Stimulated activated CD4-positive, alpha-beta T cell treated with anti-CD3 and anti-CD28 coated beads, Interleukin-2, amount 100 ng/mL, for 48 hours (primary cell): ENCODE measurements around the gene GKN2.
"Not testable (repeated sequence)": the region's sequence is repeated elsewhere in the genome, so short reads cannot be mapped to it uniquely, and the experiment has no call there.

ENCODE experiments used
- DNase-seq, 2 donors: peaks; one replicate each; pipeline ENCODE4 v3.0.0-alpha.2; 2020

GKN2 gene

DNA sequence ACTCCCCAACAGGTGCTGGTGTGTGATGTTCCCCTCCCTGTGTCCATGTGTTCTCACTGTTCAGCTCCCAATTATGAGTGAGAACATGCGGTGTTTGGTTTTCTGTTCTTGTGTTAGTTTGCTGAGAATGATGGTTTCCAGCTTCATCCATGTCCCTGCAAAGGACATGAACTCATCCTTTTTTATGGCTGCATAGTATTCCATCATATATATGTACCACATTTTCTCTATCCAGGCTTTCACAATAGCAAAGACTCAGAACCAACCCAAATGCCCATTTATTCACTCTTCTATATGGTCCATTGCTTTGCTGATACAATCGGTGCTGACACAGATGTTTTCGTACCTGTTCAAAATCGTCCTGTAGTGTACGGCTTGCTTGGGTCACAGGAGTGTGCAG is 2.7 kb upstream of the GKN2 start:
- DNase-seq = not testable (repeated sequence)

DNA sequence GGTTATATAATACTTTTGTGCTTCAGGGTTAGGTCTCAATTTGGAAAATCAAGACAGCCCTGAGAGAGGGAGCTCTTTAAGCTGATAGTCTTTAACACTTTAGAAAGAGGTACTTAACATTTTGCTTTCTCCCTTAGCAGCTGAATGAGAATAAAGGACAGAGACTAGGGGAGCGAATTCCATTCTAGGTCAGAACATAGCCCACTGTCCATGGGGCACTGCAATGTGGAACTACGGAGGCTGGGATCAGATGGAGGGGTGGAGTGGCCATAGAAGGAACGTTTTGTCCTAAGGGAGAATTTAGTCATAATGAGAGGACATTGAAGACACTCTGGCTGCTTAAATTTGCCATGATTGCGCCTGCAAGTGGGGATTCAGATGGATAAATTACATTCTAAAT is 794 bp downstream of the GKN2 start:
- no peak for DNase-seq

- no peak for DNase-seq
Measured at GRCh38 chr2:68948710-68949109, 4.0 kb downstream of the GKN2 start.

DNA sequence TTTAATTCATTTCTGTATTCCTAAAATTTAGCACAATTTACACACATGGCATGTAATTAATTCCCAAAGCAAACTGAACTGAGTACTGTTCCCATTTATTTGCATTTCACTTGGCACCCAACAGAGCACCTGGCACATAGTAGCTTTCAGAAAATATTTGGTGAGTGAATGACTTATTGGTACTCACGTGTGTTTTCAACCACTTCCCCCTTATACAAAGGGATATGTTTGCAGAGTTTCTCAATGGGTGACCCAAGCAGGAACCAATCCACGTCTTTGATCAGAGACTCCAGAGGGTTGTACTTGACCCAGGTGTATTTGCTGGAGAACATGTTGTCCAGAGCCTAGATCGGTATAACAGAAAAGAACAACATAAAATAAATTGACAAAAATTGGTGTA is 6.6 kb downstream of the GKN2 start:
- DNase-seq = no peak

- peak; percentile 56 to 58 for DNase-seq
Measured at GRCh38 chr2:68943581-68944568, 8.8 kb downstream of the GKN2 start.

DNA sequence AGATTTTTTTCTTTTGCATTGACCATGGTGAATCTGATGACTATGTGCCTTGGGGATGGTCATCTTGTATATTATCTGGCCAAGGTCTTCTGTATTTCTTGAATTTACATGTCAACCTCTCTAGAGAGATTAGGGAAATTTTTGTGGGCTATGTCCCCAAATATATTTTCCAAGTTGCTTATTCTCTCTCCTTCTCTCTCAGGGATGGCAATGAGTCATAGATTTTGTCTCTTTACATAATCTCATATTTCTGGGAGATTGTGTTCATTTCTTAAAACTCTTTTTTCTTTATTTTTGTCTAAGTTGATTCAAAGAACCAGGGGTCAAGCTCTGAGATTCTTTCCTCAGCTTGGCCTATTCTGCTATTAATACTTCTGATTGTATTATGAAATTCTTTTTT is 9.9 kb downstream of the GKN2 start:
- no peak for DNase-seq

DNA sequence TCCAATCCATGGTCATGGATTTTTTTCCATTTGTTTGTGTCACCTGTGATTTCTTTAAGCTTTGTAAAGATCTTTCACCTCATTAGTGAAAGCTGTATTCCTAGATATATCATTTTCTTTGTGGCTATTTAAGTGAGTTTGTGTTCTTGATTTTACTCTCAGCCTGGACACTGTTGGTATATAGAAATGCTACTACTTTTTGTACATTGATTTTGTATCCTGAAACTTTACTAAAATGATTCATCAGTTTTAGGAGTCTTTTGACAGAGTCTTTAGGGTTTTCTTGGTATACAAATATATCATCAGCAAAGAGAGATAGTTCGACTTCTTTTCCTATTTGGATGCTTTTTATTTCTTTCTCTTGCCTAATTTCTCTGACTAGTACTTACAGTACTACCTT is 12.3 kb downstream of the GKN2 start:
- no peak for DNase-seq

DNA sequence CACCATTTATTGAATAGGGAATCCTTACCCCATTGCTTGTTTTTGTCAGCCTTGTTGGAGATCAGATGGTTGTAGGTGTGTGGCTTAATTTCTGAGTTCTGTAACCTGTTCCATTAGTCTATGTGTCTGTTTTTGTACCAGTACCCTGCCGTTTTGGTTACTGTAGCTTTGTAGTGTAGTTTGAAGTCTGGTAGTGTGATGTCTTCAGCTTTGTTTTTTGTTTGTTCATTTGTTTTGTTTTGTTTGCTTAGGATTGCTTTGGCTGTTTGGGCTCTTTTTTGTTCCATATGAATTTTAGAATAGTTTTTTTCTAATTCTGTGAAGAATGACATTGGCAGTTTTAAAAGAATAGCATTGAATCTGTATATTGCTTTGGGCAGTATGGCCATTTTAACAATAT is 12.7 kb downstream of the GKN2 start:
- no peak for DNase-seq

GRCh38 chr2:68938938-68939337 is 13.8 kb downstream of the GKN2 start:
- DNase-seq = no peak

- no peak for DNase-seq
Measured at GRCh38 chr2:68937346-68938055, 15.2 kb downstream of the GKN2 start.

- DNase-seq = no peak
Measured at GRCh38 chr2:68936889-68937288, 15.8 kb downstream of the GKN2 start.

GRCh38 chr2:68936427-68936826 is 16.3 kb downstream of the GKN2 start:
- DNase-seq = no peak

- DNase-seq = no peak
Measured at GRCh38 chr2:68935471-68935870, 17.2 kb downstream of the GKN2 start.

GRCh38 chr2:68934021-68934420 is 18.7 kb downstream of the GKN2 start:
- DNase-seq = no peak

DNA sequence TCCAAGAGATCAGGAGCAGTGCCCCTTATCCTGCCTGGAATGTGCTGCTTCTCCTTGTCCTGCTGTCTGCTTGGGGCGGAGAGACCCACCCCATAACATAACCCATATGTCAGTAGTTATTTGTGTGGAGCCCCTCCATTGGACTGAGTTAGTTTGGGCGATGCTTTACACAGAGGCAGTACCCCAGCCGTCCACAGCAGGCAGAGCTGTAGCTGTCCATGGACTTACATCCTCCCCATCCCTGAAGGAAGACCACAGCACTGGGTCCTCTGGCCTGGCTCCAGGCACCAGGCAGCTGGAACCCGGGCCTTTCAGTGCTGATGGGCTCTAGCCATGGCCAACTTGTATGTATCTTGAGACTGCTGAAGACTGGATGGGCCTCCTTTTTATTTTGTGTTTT is 20.3 kb downstream of the GKN2 start:
- no peak for DNase-seq

GRCh38 chr2:68931799-68932198 is 20.9 kb downstream of the GKN2 start:
- DNase-seq = no peak

- no peak for DNase-seq
Measured at GRCh38 chr2:68931149-68931711, 21.5 kb downstream of the GKN2 start.

- DNase-seq = no peak
Measured at GRCh38 chr2:68926796-68927195, 25.9 kb downstream of the GKN2 start.

DNA sequence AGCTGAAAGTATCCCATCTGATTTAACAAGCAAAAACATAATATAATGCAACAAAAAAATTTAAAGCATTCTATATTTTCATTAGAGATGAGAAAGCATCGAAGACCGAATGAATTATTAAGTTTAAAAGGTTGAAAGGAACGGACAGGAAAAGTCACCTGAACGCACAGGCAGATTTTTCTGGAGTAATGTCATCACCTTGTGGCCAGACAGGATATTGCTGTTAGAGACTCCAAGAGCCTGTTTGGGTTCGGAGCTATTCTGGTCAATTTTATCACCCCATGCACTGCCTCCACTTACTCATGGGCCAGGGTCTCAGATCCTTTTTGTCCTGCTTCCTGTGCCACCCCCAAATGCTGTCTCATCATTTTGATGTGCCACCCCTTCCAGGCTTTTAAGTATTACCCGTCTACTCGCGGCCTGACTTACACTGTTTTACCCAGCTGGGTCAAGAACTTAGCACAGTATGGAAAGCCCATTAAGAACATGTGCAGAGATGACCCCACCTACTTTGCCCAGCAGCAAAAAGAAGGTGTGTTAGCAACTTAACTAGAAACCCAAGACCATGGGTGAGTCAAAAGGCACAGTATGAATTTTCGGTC is 27.3 kb downstream of the GKN2 start:
- peak; percentile 38 to 58 for DNase-seq

- no peak for DNase-seq
Measured at GRCh38 chr2:68921646-68922045, 31.0 kb downstream of the GKN2 start.

DNA sequence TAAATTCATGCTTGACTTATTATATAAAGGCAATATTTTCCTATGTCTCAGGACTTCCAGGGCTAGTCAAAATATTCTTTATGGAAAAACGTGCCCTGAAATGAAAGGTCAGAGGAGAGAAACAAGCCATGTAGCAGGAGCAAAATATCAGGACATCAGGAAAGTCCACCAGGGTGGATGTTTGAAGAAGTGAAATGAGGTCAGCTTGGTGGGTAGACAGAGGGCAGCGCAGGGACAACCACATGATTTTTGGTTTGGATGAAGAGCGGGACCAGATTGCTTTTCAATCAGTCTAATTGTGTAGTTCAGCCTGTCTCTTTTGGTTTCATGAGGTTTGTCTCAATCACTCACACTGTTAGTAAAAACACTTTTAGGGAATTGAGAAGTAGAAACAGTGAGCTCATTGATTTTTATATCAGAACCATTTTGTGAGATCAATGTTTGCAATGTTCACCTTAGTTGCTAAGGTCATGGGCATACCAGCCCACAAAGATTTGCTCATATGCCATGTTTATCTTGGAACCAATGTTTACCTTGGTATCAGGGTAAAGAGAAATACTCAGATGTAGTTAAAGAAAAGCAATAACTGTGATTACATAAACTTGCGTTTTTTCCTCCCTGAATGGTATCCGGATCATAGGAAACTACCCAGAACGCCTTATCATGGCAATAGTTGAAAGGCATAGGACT is 32.1 kb downstream of the GKN2 start:
- no peak for DNase-seq

DNA sequence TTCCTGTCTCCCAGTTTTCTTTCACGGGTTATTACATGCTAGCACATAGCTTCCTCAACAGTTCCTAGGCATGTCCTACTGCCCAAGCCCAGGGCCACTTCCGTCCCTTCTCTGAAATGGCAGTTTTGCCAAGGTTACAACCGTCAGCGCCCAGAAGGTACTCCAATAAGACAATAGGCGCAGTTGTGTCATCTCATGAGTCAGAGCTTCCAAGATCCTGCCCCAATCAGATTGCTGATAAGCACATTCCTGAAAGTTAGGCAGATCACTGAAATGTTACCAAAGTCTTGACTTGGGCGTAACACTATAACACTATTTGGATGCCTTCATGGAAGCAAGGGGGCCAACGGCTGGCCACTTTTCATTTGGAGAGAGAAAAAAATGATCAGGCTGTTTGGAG is 34.2 kb downstream of the GKN2 start:
- DNase-seq = no peak
